NT2/D1 (cell line): ENCODE results near the gene ENO2.

Experiments
- SUZ12 ChIP-seq: IDR thresholded peaks from 2 replicates; pipeline ENCODE4 v1.6.1; 2011; ENCODE audit not compliant: insufficient read length, insufficient read depth; ENCODE audit errors: extremely low read depth
- YY1 ChIP-seq: IDR thresholded peaks from 2 replicates; pipeline ENCODE4 v1.6.1; 2011; ENCODE audit not compliant: insufficient read length, insufficient read depth
- ZNF274 ChIP-seq: IDR thresholded peaks from 2 replicates; pipeline ENCODE4 v1.6.1; 2011; ENCODE audit warnings: mild to moderate bottlenecking, low read depth, low read length

- TF ChIP-seq YY1 (no peak), ZNF274 (no peak), SUZ12 (no peak)
These were observed 41.8 kb downstream of the ENO2 start for GRCh38 chr12:6956021-6956727.
